NCI-H1092 treated with DMSO at 0.1 percent for 48 hours (cell line): Measurements from ENCODE around the gene C11orf21.
"Not testable (repeated sequence)": the region's sequence is repeated elsewhere in the genome, so short reads cannot be mapped to it uniquely, and the experiment has no call there.

ENCODE experiments used
- DNase-seq: peaks from one replicate; lab custom pipeline; 2025; lab: John Stamatoyannopoulos, UW

Gene C11orf21

GRCh38 chr11:2301631-2302305 lies at the start of gene C11orf21, which contains the start of gene TSPAN32:
Gene C11orf21 (minus strand): TSS chr11:2301918. CDS start chr11:2301808, 110 bp downstream.
Gene TSPAN32 (plus strand): TSS chr11:2302013. CDS start chr11:2302150, 137 bp downstream.
- no peak for DNase-seq

- no peak for DNase-seq
Observed at GRCh38 chr11:2348986-2349385, 47.3 kb upstream of the C11orf21 start.

- DNase-seq, result no peak
Observed at GRCh38 chr11:2347308-2347830, 45.7 kb upstream of the C11orf21 start.

- no peak for DNase-seq
Observed at GRCh38 chr11:2346586-2347307, 45.0 kb upstream of the C11orf21 start.

GRCh38 chr11:2346014-2346413 lies 44.3 kb upstream of the C11orf21 start:
- no peak for DNase-seq

- no peak for DNase-seq
Observed at GRCh38 chr11:2345050-2345449, 43.3 kb upstream of the C11orf21 start.

GRCh38 chr11:2343502-2343901 lies 41.8 kb upstream of the C11orf21 start:
- no peak for DNase-seq

GRCh38 chr11:2342981-2343380 lies 41.3 kb upstream of the C11orf21 start:
- DNase-seq, result no peak

GRCh38 chr11:2342557-2342956 lies 40.8 kb upstream of the C11orf21 start:
- DNase-seq, result no peak

- DNase-seq, result not testable (repeated sequence)
Observed at GRCh38 chr11:2338760-2339159, 37.0 kb upstream of the C11orf21 start.

GRCh38 chr11:2335286-2335685 lies 33.6 kb upstream of the C11orf21 start:
- not testable (repeated sequence) for DNase-seq

GRCh38 chr11:2333486-2334205 lies 31.9 kb upstream of the C11orf21 start:
- not testable (repeated sequence) for DNase-seq

- DNase-seq, result not testable (repeated sequence)
Observed at GRCh38 chr11:2332569-2332968, 30.9 kb upstream of the C11orf21 start.

- no peak for DNase-seq
Observed at GRCh38 chr11:2331404-2331803, 29.7 kb upstream of the C11orf21 start.

GRCh38 chr11:2330696-2331095 lies 29.0 kb upstream of the C11orf21 start:
- no peak for DNase-seq

- no peak for DNase-seq
Observed at GRCh38 chr11:2329551-2329950, 27.8 kb upstream of the C11orf21 start.

GRCh38 chr11:2328656-2329354 lies 27.1 kb upstream of the C11orf21 start:
- DNase-seq, result no peak

GRCh38 chr11:2328021-2328420 lies 26.3 kb upstream of the C11orf21 start:
- DNase-seq, result no peak

- DNase-seq, result no peak
Observed at GRCh38 chr11:2327032-2327431, 25.3 kb upstream of the C11orf21 start.

- no peak for DNase-seq
Observed at GRCh38 chr11:2325719-2326118, 24.0 kb upstream of the C11orf21 start.

- DNase-seq, result no peak
Observed at GRCh38 chr11:2325123-2325522, 23.4 kb upstream of the C11orf21 start.

GRCh38 chr11:2321311-2321683 lies 19.6 kb upstream of the C11orf21 start:
- no peak for DNase-seq
